ENCODE data around the gene TOM1L2. TPM values are rescaled to one million over a fixed set of nuclear protein-coding genes. Genes with fewer than 3 reads are reported as not detected.

TOM1L2 gene
- total RNA-seq, 1 donor from 2014 or later = 16.3 TPM

- no peak for TF ChIP-seq CTCF (IDR thresholded peaks at IDR 0.05; ENCODE audit: insufficient read depth, low read length, poor library complexity, severe bottlenecking)
- H3K36me3 ChIP-seq (ENCODE audit: control insufficient read depth, insufficient read depth, low read length) = peaks cover 2% of the 10 kb centered on the region
- H3K27me3 ChIP-seq (ENCODE audit: control insufficient read depth, insufficient read depth, low read length) = no peaks in the 10 kb centered on the region
- no peak for DNase-seq (ENCODE audit: low read depth)
- H3K4me3 ChIP-seq (ENCODE audit: low read depth, low read length) = no peak overlapping the region
These were observed 176.9 kb downstream of the TOM1L2 start for GRCh38 chr17:17795296-17795695.

- TF ChIP-seq CTCF (IDR thresholded peaks at IDR 0.05; ENCODE audit: insufficient read depth, low read length, poor library complexity, severe bottlenecking) = no peak
- Histone ChIP-seq H3K36me3 (ENCODE audit: control insufficient read depth, insufficient read depth, low read length) (peaks cover 2% of the 10 kb centered on the region), H3K4me3 (ENCODE audit: low read depth, low read length) (no peak overlapping the region), H3K27me3 (ENCODE audit: control insufficient read depth, insufficient read depth, low read length) (no peaks in the 10 kb centered on the region)
- no peak for DNase-seq (ENCODE audit: low read depth)
These were observed 177.8 kb downstream of the TOM1L2 start for GRCh38 chr17:17794382-17794781.

Other genes with a start within 250 kb of the TOM1L2 start
- gene SREBF1, start 135.4 kb downstream of the TOM1L2 start, total RNA-seq = 83.0 and 88.2 TPM in 2 replicates
- 3.9 and 17.7 TPM in 2 replicates for gene DRC3, start 462 bp upstream of the TOM1L2 start, total RNA-seq
- gene ATPAF2, start 66.8 kb upstream of the TOM1L2 start, total RNA-seq = 31.3 and 32.3 TPM in 2 replicates
- 6.2 and 8.6 TPM in 2 replicates for gene GID4, start 67.0 kb upstream of the TOM1L2 start, total RNA-seq
- gene DRG2, start 115.5 kb upstream of the TOM1L2 start, total RNA-seq = 40.0 and 42.5 TPM in 2 replicates
- gene MYO15A, start 136.4 kb upstream of the TOM1L2 start, total RNA-seq = 0.21 and 0.33 TPM in 2 replicates
- 103 and 105 TPM in 2 replicates for gene ALKBH5, start 211.4 kb upstream of the TOM1L2 start, total RNA-seq

Measured in kidney epithelial cell (primary cell).